SH-SY5Y (cell line): ENCODE data around the gene SLC35G3.

Source experiments
- GATA2 ChIP-seq: IDR thresholded peaks from 2 replicates; pipeline ENCODE4 v1.6.1; 2011; ENCODE audit warnings: mild to moderate bottlenecking, low read depth, low read length
- GATA3 ChIP-seq: IDR thresholded peaks from 2 replicates; pipeline ENCODE4 v1.6.1; 2011; ENCODE audit warnings: low read depth, mild to moderate bottlenecking, low read length, moderate library complexity

SLC35G3 gene

DNA sequence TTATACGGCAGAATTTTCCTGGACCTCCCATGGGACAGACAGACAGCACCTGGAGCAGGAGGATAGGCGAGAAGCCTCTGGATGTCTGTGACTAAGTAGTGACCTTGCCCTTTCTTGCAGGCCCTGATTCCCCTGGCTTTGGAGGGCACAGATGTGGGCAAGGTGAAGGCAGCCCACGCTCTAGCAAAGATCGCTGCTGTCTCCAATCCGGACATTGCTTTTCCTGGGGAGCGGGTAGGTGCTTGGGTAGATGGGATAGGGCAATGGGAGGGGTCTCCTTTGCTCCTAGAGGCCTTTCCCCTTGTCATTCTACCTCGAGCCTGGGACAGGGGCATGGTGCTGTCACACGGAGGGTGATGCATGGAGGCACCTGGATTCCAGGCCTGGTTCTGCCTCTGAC lies 17.3 kb downstream of the SLC35G3 start:
- no peak for TF ChIP-seq GATA3

DNA sequence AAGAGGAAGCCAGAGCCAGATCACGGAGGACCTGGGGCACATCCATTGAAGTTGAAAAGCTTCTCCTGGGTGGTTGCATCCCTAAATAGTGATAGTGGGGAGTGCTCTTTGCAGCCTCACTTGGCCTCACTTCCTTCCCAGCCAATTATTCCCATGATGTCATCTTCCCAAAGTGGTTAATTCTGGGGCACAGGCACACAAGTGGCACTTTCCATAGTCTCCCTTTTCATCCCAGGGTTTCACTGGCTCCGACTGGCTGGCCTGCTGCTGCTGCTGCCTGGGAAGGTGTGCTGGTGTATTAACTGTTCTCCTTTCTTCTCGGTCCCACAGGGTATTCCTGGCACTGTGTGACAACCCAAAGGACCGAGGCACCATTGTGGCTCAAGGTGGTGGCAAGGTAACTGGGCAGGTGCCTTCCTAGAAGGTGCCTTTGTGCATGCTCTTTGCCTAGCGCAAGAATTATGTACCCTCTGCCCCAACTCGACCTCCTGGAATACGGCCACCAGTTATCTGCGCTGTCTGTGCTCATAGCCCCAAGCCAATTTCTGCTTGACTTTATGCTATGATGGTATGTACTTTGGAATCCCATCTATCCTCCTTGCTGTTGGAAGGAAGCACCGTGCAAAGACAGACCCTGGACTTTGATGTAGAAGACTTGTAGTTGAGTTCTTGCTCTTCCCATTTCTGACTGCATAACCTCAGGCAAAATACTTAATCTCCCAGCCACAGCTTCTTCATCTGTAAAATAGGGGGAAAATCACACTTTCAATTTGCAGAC lies 18.4 kb downstream of the SLC35G3 start:
- no peak for TF ChIP-seq GATA2
- TF ChIP-seq GATA3: no peak

DNA sequence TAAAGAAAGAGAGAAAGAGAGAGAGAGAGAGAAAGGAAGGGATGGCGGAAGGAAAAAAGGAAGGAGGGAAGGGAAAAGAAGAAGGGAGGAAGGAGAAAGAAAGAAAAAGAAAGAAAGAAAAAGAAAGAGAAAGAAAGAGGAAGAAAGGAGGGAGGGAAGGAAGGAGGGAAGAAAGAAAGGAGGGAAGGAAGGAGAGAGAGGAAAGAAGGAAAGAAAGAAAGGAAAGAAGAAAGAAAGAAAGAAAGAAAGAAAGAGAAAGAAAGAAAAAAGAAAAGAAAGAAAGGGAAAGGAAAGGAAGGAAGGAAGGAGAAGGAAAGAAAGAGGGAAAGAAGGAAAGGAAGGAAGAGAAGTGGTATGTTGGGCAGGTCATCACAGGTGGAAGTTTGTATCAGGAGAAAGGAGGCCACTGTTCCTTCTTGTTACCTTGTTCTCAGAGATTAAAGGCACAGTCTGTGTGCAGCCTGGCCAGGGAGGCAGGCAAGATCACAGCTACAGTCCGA lies 19.3 kb downstream of the SLC35G3 start:
- TF ChIP-seq GATA2 (no peak), GATA3 (no peak)

DNA sequence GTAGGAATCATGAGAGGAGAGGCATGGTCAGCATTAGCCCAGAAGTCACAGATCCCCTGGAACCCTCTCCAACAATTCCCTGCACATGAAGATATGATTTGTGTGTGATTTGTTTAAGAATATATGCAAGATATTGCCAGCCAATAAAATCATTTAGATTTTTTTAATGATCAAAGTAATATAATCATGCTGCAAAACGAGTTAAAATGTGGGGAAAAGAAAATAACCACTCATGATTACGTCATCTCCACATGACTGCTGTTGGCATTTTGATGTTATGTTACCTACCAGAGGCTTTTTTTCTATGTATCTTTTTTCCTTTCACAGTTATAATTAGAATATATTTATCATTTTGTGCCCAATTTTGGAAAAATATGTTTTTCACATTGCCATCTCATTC lies 22.4 kb downstream of the SLC35G3 start:
- TF ChIP-seq GATA2 (no peak), GATA3 (no peak)

DNA sequence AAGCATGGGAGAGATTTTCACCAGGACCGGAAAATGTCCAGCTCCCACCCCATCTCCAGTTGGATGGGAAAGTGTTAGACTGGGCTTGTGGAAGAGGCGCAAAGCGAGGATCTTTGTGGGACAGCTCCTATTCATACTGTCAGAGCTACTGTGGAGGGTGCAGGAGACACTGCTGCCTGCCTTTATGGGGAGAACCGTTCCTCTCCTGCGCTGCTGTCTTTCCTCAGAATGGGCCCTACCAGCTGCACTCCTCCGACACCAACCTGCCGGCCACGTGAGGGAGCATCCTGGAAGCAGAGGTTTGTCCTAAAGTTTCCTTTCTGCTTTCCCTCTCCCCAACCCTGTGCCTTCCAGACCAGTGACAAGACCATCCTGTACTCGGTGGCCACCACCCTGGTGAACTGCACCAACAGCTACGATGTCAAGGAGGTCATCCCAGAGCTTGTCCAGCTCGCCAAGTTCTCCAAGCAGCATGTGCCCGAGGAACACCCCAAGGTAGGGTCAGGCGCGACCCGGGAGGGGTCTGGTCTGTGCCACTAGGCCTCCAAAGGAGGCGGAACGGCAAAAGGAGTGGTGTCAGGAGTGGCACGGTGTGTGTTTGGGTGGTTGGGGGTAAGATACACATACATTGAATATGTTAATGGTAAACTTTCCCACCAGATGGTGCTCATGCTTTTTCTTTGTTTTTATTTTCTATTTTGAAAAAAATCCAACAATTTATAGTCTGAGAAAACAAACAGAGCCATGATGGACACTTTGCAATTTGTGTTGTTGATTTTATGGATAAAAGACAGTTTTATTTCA lies 23.0 kb downstream of the SLC35G3 start:
- TF ChIP-seq GATA3: no peak
- TF ChIP-seq GATA2: no peak

DNA sequence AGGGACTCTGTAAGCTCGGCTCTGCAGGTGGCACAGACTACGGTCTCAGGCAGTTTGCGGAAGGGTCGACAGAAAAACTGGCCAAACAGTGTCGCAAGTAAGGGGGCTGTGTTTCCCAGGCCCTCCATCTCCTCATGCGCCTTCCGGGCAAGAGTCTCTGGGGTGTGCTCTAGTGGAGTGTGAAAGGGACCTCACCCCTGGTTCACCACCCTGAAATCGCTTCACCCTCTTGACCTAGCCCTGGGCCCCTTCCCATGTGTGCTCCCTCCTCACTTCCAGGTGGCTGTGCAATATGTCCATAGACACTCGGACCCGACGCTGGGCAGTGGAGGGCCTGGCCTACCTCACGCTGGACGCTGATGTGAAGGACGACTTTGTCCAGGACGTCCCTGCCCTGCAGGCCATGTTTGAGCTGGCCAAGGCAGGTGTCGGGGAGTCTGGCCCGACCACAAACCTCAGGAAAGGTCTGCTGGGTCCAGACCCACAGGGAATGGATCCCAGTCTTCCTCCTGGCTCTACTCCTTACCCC lies 24.3 kb downstream of the SLC35G3 start:
- no peak for TF ChIP-seq GATA2
- TF ChIP-seq GATA3: no peak

DNA sequence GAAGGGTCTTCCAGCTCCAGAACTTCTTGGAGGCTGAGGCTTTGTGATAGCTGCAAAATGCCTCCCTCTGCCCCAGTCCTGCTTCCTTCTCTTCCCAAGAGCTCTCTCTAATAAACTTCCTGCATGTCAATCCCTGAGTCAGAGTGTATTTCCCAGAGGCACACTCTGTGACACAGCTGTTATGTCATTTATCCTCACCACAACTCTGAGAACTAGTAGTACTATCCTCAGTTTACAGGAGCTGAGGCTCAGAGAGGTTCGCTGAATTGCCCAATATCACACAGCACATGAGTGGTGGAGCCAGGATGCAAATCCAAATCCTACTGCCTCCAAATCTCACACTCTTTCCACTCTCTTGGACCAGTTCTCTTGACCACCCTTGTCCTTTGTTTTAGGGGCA lies 26.5 kb downstream of the SLC35G3 start:
- TF ChIP-seq GATA3 (no peak), GATA2 (no peak)

DNA sequence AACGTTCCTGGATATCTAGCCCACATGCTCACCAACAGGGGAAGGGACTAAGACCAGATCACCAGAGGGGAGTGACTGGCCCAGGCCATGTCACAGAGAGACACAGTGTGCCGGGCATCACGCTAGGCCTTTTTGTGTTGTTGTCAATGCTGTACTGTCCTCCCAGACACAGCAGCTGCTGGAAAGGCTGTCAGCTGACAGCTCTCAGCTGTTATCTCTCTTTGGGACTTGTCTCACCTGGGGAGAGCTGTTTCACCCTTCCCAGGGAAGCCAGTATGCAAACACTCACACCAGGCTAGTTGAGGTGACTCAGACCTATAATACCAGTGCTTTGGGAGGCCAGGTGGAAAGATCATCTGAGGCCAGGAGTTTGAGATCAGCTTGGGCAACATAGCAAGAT lies 27.1 kb downstream of the SLC35G3 start:
- no peak for TF ChIP-seq GATA3
- TF ChIP-seq GATA2: no peak

DNA sequence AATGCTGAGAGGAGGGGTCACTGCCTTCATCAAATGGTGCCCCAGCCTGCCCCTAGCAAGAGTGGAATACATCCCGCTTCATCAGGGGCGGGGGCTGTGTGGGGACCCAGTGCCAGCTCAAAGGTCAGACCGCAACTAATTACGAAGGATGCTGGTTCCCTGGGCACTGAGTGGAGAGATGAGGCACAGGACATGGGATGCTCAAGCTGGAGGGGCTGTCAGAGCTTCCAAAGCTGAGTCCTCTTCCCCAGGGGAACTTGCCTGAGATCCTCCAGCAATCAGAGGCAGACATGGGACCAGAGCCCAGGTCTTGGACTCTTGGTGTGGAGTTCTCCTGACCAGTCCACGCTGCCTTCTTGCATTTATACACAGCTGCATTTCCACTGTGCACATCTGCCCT lies 27.7 kb downstream of the SLC35G3 start:
- TF ChIP-seq GATA2 (no peak), GATA3 (no peak)

DNA sequence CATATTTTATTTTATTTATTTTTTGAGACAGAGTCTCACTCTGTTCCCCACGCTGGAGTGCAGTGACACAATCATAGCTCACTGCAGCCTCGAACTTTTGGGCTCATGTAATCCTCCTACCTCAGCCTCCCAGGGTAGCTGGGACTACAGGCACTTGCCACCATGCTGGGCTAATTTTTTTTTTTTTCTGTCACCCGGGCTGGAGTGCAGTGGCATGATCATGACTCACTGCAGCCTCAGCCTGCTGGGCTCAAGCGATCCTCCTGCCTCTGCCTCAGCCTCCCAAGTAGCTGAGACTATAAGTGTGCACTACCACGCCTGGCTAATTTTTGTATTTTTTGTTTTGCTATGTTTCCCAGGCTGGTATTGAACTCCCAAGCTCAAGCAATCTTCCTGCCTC lies 29.5 kb downstream of the SLC35G3 start:
- TF ChIP-seq GATA3 (no peak), GATA2 (no peak)

DNA sequence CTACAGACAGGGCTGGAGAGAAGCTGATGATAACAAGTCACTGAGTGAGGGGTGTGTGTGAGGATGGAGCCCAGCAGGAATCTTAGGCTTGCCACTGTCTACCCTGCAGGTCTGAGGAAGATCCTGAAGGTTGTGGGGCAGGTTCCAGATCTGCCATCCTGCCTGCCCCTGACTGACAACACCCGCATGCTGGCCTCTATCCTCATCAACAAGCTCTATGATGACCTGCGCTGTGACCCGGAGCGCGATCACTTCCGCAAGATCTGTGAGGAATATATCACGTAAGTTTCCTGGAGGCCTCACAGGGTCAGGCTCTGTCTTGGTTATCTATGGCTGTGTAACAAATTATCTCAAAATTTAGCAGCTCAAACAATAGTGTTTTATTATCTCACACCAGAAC lies 30.3 kb downstream of the SLC35G3 start:
- TF ChIP-seq GATA2 (no peak), GATA3 (no peak)

DNA sequence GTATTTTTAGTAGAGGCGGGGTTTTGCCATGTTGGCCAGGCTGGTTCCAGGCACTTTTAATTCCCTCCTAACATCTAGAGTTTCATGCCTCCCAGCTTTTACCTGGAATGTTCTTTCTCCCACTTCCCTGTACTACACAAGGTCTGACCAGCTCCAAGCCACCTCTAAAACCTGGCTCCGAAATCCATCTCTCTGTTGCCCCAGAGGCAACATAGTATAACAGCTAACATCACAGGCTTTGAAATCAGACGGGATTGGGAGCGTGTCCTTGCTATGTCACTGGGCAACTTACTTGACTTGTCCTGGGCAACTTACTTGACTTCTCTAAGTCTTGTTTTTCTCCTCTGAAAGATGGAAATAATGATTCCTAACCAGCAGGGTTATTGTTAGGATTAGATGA lies 31.4 kb downstream of the SLC35G3 start:
- TF ChIP-seq GATA2: no peak
- no peak for TF ChIP-seq GATA3

DNA sequence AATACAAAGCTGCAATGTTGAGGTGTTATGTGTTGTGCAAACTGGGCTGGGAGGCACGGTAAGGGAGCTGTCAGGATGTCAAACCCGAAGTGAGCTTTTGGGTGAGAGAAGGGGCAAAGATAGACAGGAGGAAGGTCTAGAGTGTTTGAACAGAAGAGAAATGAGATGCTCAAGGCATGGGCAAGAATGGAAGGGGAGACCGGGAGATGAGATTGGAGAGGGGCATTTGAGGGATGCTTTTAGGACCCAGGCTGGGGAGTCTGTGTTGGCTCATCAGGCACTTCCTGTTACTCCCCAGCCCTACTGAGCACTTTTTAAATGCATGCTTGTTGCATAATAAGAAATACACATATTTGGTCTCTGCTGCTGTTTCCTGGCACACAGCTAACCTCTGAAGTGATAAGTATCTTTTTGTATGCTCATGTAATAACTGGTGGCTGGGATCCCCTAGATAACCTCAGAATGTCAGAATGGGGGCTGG lies 32.9 kb downstream of the SLC35G3 start:
- TF ChIP-seq GATA2 (peak; percentile 25; the same call in 1 of the 2 replicates), GATA3 (no peak)

DNA sequence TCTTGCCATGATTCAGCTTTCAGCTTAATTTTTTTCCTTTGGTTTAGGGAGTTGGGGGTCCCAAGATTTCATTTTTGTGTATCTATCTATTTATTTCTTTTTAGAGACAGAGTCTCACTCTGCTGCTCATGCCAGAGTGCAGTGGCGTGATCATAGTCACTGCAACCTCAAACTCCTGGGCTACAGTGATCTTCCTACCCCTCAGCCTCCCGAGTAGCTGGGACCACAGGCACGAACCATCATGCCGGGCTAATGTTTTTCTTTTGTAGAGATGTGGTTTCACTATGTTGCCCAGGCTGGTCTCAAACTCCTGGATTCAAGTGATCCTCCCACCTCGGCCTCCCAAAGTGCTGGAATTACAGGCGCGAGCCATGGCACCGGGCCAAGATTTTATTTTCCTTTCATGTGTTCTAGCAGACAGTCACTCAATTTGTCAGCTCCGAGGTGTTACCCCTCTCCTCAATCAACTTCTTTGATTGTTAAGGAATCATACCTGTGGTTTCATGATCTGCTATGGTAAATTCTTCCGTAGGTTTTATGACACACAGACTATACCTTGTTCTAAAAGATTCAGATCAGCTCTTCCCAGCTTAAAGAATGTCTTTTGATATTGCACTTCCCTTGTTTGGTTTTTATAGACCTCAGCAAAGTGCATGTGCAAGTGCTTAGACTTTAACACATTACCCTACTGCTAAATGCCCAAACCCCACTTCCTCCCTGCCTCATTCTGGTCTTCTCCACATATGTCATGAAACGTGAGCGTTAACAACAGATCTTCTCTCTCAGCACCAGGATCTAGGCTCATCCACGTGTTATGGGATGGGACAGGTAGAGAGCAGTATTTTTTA lies 33.6 kb downstream of the SLC35G3 start:
- TF ChIP-seq GATA2 (no peak), GATA3 (no peak)
